ENCODE measurements around the gene MAPRE3.

DNA sequence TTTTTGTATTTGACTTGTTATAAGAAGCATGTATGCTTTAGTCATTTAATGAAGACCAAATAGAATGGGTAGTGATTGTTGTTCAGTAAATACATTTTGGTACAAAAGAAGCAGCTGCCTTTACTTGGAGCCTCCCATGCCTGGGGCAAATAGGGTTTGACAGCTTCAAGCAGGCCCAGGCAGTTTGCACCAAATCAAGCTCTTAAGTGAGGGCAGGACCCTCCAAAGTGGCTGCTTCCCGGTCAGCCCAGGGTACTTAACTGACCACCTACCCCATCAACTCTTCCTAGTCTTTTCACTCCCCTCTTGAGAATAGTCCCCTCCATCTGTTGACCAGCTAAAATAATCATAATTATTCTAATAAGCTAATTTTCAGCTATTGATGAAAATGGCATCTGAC is 5.2 kb downstream of the MAPRE3 start:
- TF ChIP-seq CTCF (IDR thresholded peaks at IDR 0.05) (no peak), POLR2A (IDR thresholded peaks at IDR 0.05) (no peak)
